IMR-90 (cell line): ENCODE measurements around the gene DIP2B. TPM values are rescaled to one million over a fixed set of nuclear protein-coding genes. Genes with fewer than 3 reads are reported as not detected.

Experiments
- ATAC-seq: fragments of 200-7000 bp; cut with Tn5 transposase; 2 replicates; pipeline ENCODE4 v1.9.1; 2020; ENCODE audit warnings: low read depth, mild to moderate bottlenecking, moderate library complexity
- BruUV-seq: library from RNA; stranded (reverse); fragments of 400-500 nt; replicated peaks from 2 replicates; lab custom pipeline; 2021; lab: Mats Ljungman, UMichigan
- CTCF ChIA-PET: fragments of 300-600 bp; formaldehyde crosslinking; extraction: SDS; loops from one replicate; lab custom pipeline; 2021; ENCODE audit warnings: antibody characterized with exemption; lab: Yijun Ruan, JAX
- POLR2A ChIA-PET: fragments of 300-600 bp; sonication (Branson Sonifier 250); formaldehyde crosslinking; loops from one replicate; lab custom pipeline; 2022; ENCODE audit warnings: antibody characterized with exemption; ENCODE audit not compliant: unreplicated experiment; lab: Charles Lee
- DNase-seq: peaks from one replicate; pipeline ENCODE4 v3.0.0; 2013
- H2AFZ ChIP-seq: replicated peaks from 2 replicates; pipeline ENCODE3; 2013; ENCODE audit warnings: low read length, mild to moderate bottlenecking; ENCODE audit not compliant: poor library complexity
- H2AK5ac ChIP-seq: 2 replicates; pipeline ENCODE4 v1.6.1; 2013; ENCODE audit warnings: low read depth, low read length, inconsistent platforms
- H2AK9ac ChIP-seq: replicated peaks from 2 replicates; pipeline ENCODE3; 2013; ENCODE audit warnings: mild to moderate bottlenecking, low read depth, low read length, moderate library complexity; ENCODE audit not compliant: poor library complexity
- H2BK120ac ChIP-seq: 2 replicates; pipeline ENCODE4 v1.6.1; 2013; ENCODE audit warnings: low read depth, low read length, inconsistent platforms
- H2BK15ac ChIP-seq: 3 replicates; pipeline ENCODE4 v1.6.1; 2013; ENCODE audit warnings: low read depth, low read length, inconsistent platforms
- H2BK20ac ChIP-seq: 2 replicates; pipeline ENCODE4 v1.6.1; 2013; ENCODE audit warnings: low read depth, mild to moderate bottlenecking, inconsistent platforms, low read length, moderate library complexity
- H2BK5ac ChIP-seq: 2 replicates; pipeline ENCODE4 v1.6.1; 2013; ENCODE audit warnings: mild to moderate bottlenecking, low read depth, low read length, inconsistent platforms; ENCODE audit not compliant: poor library complexity, severe bottlenecking
- H3K14ac ChIP-seq: replicated peaks from 2 replicates; pipeline ENCODE4 v1.6.1; 2013; ENCODE audit warnings: low read depth, low read length, inconsistent platforms
- H3K18ac ChIP-seq: 2 replicates; pipeline ENCODE4 v1.6.1; 2013; ENCODE audit warnings: low read depth, low read length, control low read depth
- H3K23ac ChIP-seq: 2 replicates; pipeline ENCODE4 v1.6.1; 2013; ENCODE audit warnings: low read depth, low read length, inconsistent platforms
- H3K27ac ChIP-seq: 2 replicates; pipeline ENCODE4 v1.5.1; 2013; ENCODE audit warnings: mild to moderate bottlenecking, control low read depth, low read length; ENCODE audit not compliant: insufficient read depth
- H3K27me3 ChIP-seq: 2 replicates; pipeline ENCODE4 v1.6.1; 2013; ENCODE audit warnings: low read length; ENCODE audit not compliant: control insufficient read depth, insufficient read depth
- H3K36me3 ChIP-seq: 2 replicates; pipeline ENCODE4 v1.6.1; 2013; ENCODE audit warnings: low read length, mixed read lengths; ENCODE audit not compliant: control insufficient read depth, insufficient read depth
- H3K4ac ChIP-seq: 2 replicates; pipeline ENCODE4 v1.6.1; 2013; ENCODE audit warnings: low read depth, low read length, inconsistent platforms
- H3K4me1 ChIP-seq: 2 replicates; pipeline ENCODE4 v1.6.1; 2013; ENCODE audit warnings: low read length, mixed read lengths; ENCODE audit not compliant: control insufficient read depth, insufficient read depth
- H3K4me2 ChIP-seq: 2 replicates; pipeline ENCODE4 v1.6.1; 2013; ENCODE audit warnings: low read depth, mild to moderate bottlenecking, control low read depth, low read length, moderate library complexity
- H3K4me3 ChIP-seq: 2 replicates; pipeline ENCODE4 v1.5.1; 2013; ENCODE audit warnings: low read depth, mild to moderate bottlenecking, control low read depth, low read length, moderate library complexity; ENCODE audit not compliant: insufficient read depth
- H3K56ac ChIP-seq: 2 replicates; pipeline ENCODE4 v1.6.1; 2013; ENCODE audit warnings: low read length, inconsistent platforms; ENCODE audit not compliant: insufficient read depth; ENCODE audit errors: extremely low read depth
- H3K79me1 ChIP-seq, 2 experiments: 2 replicates each; pipeline ENCODE4 v1.6.1; 2013; ENCODE audit warnings: low read length in 2 of 2, inconsistent platforms in 1 of 2, low read depth in 1 of 2
- H3K9ac ChIP-seq: 2 replicates; pipeline ENCODE4 v1.6.1; 2013; ENCODE audit warnings: low read depth, low read length, control low read depth
- H3K9me1 ChIP-seq: 2 replicates; pipeline ENCODE4 v1.6.1; 2013; ENCODE audit warnings: low read length, inconsistent platforms; ENCODE audit not compliant: insufficient read depth
- H3K9me3 ChIP-seq: 2 replicates; pipeline ENCODE4 v1.6.1; 2013; ENCODE audit warnings: low read length; ENCODE audit not compliant: control insufficient read depth, insufficient read depth
- H4K20me1 ChIP-seq: 2 replicates; pipeline ENCODE4 v1.6.1; 2013; ENCODE audit warnings: low read length, inconsistent platforms; ENCODE audit not compliant: insufficient read depth
- H4K5ac ChIP-seq: 2 replicates; pipeline ENCODE4 v1.6.1; 2013; ENCODE audit warnings: mild to moderate bottlenecking, low read depth, low read length, control low read depth
- H4K8ac ChIP-seq, 2 experiments: 2 replicates each; pipeline ENCODE4 v1.6.1; 2013; ENCODE audit warnings: low read depth in 2 of 2, low read length in 2 of 2, control low read depth in 1 of 2, inconsistent platforms in 1 of 2
- H4K91ac ChIP-seq: 2 replicates; pipeline ENCODE4 v1.6.1; 2013; ENCODE audit warnings: low read depth, low read length, inconsistent platforms; ENCODE audit not compliant: insufficient read depth
- BHLHE40 ChIP-seq: fragments of 150-350 bp; IDR thresholded peaks from 2 replicates; pipeline ENCODE4 v1.6.1; 2016; ENCODE audit warnings: mild to moderate bottlenecking, low read depth, low read length
- CEBPB ChIP-seq: IDR thresholded peaks from 2 replicates; pipeline ENCODE4 v1.6.1; 2012; ENCODE audit warnings: low read depth, low read length, improper control_type of control experiment
- CHD1 ChIP-seq: IDR thresholded peaks from 2 replicates; pipeline ENCODE4 v1.6.1; 2012; ENCODE audit warnings: low read depth, low read length, improper control_type of control experiment
- CTCF ChIP-seq: conservative IDR thresholded peaks from 2 replicates; pipeline ENCODE4 v1.5.1; 2012; ENCODE audit warnings: mild to moderate bottlenecking, low read depth, low read length, improper control_type of control experiment
- ELK1 ChIP-seq: fragments of 150-350 bp; IDR thresholded peaks from 2 replicates; pipeline ENCODE4 v1.6.1; 2016; ENCODE audit warnings: low read depth, mild to moderate bottlenecking, low read length, moderate library complexity, borderline replicate concordance
- FOS ChIP-seq: fragments of 150-350 bp; IDR thresholded peaks from 2 replicates; pipeline ENCODE4 v1.6.1; 2016; ENCODE audit warnings: low read depth, low read length
- MAFK ChIP-seq: IDR thresholded peaks from 2 replicates; pipeline ENCODE4 v1.6.1; 2012; ENCODE audit warnings: low read depth, low read length, improper control_type of control experiment
- MAZ ChIP-seq: IDR thresholded peaks from 2 replicates; pipeline ENCODE4 v1.6.1; 2012; ENCODE audit warnings: low read depth, mild to moderate bottlenecking, low read length, improper control_type of control experiment, moderate library complexity, borderline replicate concordance
- MXI1 ChIP-seq: IDR thresholded peaks from 2 replicates; pipeline ENCODE4 v1.6.1; 2012; ENCODE audit warnings: low read depth, mild to moderate bottlenecking, low read length, moderate library complexity, borderline replicate concordance
- NFE2L2 ChIP-seq: fragments of 150-350 bp; IDR thresholded peaks from 2 replicates; pipeline ENCODE4 v1.6.1; 2016; ENCODE audit warnings: low read depth, mild to moderate bottlenecking, low read length
- POLR2A ChIP-seq: IDR thresholded peaks from 2 replicates; pipeline ENCODE4 v1.6.1; 2012; ENCODE audit warnings: mild to moderate bottlenecking, low read depth, low read length
- RAD21 ChIP-seq: IDR thresholded peaks from 2 replicates; pipeline ENCODE4 v1.6.1; 2012; ENCODE audit warnings: low read length, improper control_type of control experiment
- RFX5 ChIP-seq: IDR thresholded peaks from 2 replicates; pipeline ENCODE4 v1.8.0; 2012; ENCODE audit warnings: low read depth, mild to moderate bottlenecking, low read length, moderate library complexity
- SMC3 ChIP-seq: fragments of 150-350 bp; IDR thresholded peaks from 2 replicates; pipeline ENCODE4 v1.6.1; 2016; ENCODE audit warnings: low read depth, mild to moderate bottlenecking, antibody characterized with exemption, low read length, moderate library complexity
- USF2 ChIP-seq: fragments of 150-350 bp; IDR thresholded peaks from 2 replicates; pipeline ENCODE4 v1.6.1; 2017; ENCODE audit warnings: mild to moderate bottlenecking, antibody characterized with exemption, low read length, low read depth
- WGBS, 2 experiments: methylation state at CpG; one replicate each; pipeline versions ENCODE4 v1.1.5 to v1.1.7; 2013; ENCODE audit warnings: missing lambda C conversion rate in 2 of 2; ENCODE audit not compliant: insufficient read length in 1 of 2; ENCODE audit errors: extremely low coverage in 2 of 2; 5-methylcytosine and 5-hydroxymethylcytosine counted together
- dilution Hi-C: fragments of 300-500 bp; cut with HindIII; formaldehyde crosslinking; loops from one replicate; pipeline ENCODE4 v1.14.3; 2018; ENCODE audit warnings: low sequenced_read_pairs; ENCODE audit not compliant: unreplicated experiment
- in situ Hi-C: fragments of 300-500 bp; cut with MboI; formaldehyde crosslinking; loops from 3 replicates; pipeline ENCODE4 v1.14.3; 2019; ENCODE audit warnings: low sequenced_read_pairs, inconsistent platforms, mixed read lengths
- intact Hi-C: fragments of 100-400 bp; cut with micrococcal nuclease; formaldehyde crosslinking; loops from 2 replicates; pipeline ENCODE4 v1.10.0; 2022
- polyA plus RNA-seq, 3 experiments: library from polyadenylated mRNA; depleted of rRNA; stranded (reverse); fragments of >200 nt; gene quantifications; 2 replicates each; pipeline ENCODE4 v1.2.3, GENCODE V29; 2012; ENCODE audit warnings: low replicate concordance in 1 of 3
- total RNA-seq: library from RNA; depleted of rRNA; stranded (reverse); fragments of >200 nt; gene quantifications from 2 replicates; pipeline ENCODE4 v1.2.3, GENCODE V29; 2012

Gene DIP2B
- total and polyA plus RNA-seq, 2 of the 4 experiments (the other 2 are of a cell fraction): 7.7 to 12.9 TPM

DNA sequence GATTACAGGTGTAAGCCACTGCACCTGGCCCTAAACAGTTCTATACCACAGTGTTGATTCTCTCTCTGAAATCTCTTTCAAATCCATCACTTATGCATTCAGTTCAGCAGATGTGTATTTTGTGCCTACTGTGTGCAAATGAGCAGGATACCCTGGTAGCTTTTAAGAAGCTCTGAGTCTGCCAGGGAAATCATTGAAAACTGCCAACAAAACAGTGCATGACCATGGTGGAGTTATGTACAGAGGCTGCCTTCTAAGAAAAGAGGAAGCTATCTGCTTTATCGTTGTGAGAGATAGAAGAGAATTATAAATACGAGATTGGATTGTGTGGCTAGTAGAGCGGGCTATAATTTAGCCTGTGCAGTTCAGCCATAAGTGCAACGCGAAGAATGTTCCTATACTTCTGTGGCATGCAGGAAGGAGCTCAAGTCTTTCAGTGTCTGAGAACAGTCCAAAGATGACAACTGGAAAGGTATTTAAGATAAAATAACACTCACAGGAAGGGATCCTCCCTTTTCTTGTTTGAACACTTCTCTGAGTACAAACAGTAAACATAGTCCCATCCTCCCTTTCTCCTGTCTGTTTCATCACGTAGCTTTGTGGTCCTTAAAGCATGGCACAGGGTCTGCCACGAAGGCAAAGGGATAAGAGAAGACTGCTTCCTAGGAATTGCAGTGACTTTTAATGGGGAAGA lies 4.3 kb downstream of the DIP2B start:
- peaks cover 2% of the 10 kb centered on the region; the same call in 1 of the 2 replicates for H3K4me1 ChIP-seq
- H2BK15ac ChIP-seq: no peak overlapping the region
- no peak overlapping the region for H3K4ac ChIP-seq
- dilution Hi-C loops (no loop called here), intact Hi-C loops (loop anchor here (5.0 kb wide), 1 partner anchor 113 kb away; no protein-coding TSS in a partner anchor), in situ Hi-C loops (loop anchor here (5.0 to 25.0 kb wide), 2 partner anchors 128 to 853 kb away; no protein-coding TSS in a partner anchor)
- no peak overlapping the region for H4K8ac ChIP-seq
- no peak overlapping the region for H3K18ac ChIP-seq
- H3K27ac ChIP-seq: no peak overlapping the region
- H3K9me3 ChIP-seq: no peaks in the 10 kb centered on the region
- 90% methylated on average over 3 of the region's 7 CpGs; no CpG with 5 or more reads in 1 of the 2 experiments for WGBS, 2 experiments
- CTCF ChIA-PET: interaction anchor here (0.8 to 1.0 kb wide), 2 partner anchors 11 to 80 kb away, joined by 3 to 5 read pairs; no protein-coding TSS in a partner anchor
- H3K23ac ChIP-seq: no peak overlapping the region
- H2AK5ac ChIP-seq: no peak overlapping the region; the same call in 1 of the 2 replicates
- H2BK120ac ChIP-seq: no peak overlapping the region
- no peaks in the 10 kb centered on the region for H3K27me3 ChIP-seq
- no peak overlapping the region for H3K4me2 ChIP-seq
- H4K91ac ChIP-seq: no peak overlapping the region
- H3K4me3 ChIP-seq: no peak overlapping the region
- no peak overlapping the region for H2BK20ac ChIP-seq
- H3K36me3 ChIP-seq: no peaks in the 10 kb centered on the region; the same call in 1 of the 2 replicates
- no peak for TF ChIP-seq MAZ
- no peak for TF ChIP-seq BHLHE40
- no peak for TF ChIP-seq RFX5
- no peak for TF ChIP-seq MXI1
- TF ChIP-seq CEBPB: no peak
- no peak for TF ChIP-seq RAD21
- no peak for TF ChIP-seq USF2
- no peak for TF ChIP-seq ELK1
- TF ChIP-seq CTCF: no peak
- TF ChIP-seq SMC3: no peak
- no peak for TF ChIP-seq CHD1
- no peak for TF ChIP-seq POLR2A
- TF ChIP-seq FOS: no peak
- TF ChIP-seq NFE2L2: no peak
- TF ChIP-seq MAFK: no peak
- H3K9ac ChIP-seq: no peak overlapping the region
- H4K20me1 ChIP-seq: peaks cover 21% of the 10 kb centered on the region
- H3K9me1 ChIP-seq: no peaks in the 10 kb centered on the region
- H4K5ac ChIP-seq: no peak overlapping the region
- DNase-seq: no peak
- no peak overlapping the region for H2AK9ac ChIP-seq
- H3K79me1 ChIP-seq: peaks cover 26 to 65% of the 10 kb centered on the region in 2 experiments
- BruUV-seq: no TSS peak
- POLR2A ChIA-PET: no interaction called here
- no peak overlapping the region for H3K56ac ChIP-seq
- no peak overlapping the region for H2BK5ac ChIP-seq
- no peak for ATAC-seq
- H2AFZ ChIP-seq: no peak overlapping the region
- no peak overlapping the region for H3K14ac ChIP-seq
